Mesendoderm (in vitro differentiated cells): Measurements from ENCODE around the gene RBKS.

Experiments used
- DNase-seq: peaks from one replicate; pipeline ENCODE4 v3.0.0; 2013
- H2AK5ac ChIP-seq: 2 replicates; pipeline ENCODE4 v1.6.1; 2013; ENCODE audit warnings: low read length, inconsistent platforms
- H2BK120ac ChIP-seq: 2 replicates; pipeline ENCODE4 v1.6.1; 2013; ENCODE audit warnings: low read depth, mild to moderate bottlenecking, low read length, moderate library complexity, mixed read lengths
- H2BK15ac ChIP-seq: replicated peaks from 2 replicates; pipeline ENCODE4 v1.6.1; 2013; ENCODE audit warnings: low read depth, mild to moderate bottlenecking, moderate library complexity
- H2BK5ac ChIP-seq: 2 replicates; pipeline ENCODE4 v1.6.1; 2013; ENCODE audit warnings: low read length, inconsistent platforms
- H3K18ac ChIP-seq: 2 replicates; pipeline ENCODE4 v1.6.1; 2013; ENCODE audit warnings: mild to moderate bottlenecking, low read length, mixed read lengths
- H3K23ac ChIP-seq: one replicate; pipeline ENCODE4 v1.6.1; 2013; ENCODE audit warnings: low read length
- H3K27ac ChIP-seq: 2 replicates; pipeline ENCODE4 v1.5.1; 2013; ENCODE audit warnings: low read depth, mild to moderate bottlenecking, inconsistent platforms, low read length, moderate library complexity
- H3K27me3 ChIP-seq: 2 replicates; pipeline ENCODE4 v1.6.1; 2013; ENCODE audit warnings: low read length, control low read depth, mild to moderate bottlenecking, inconsistent platforms; ENCODE audit not compliant: insufficient read depth, poor library complexity
- H3K36me3 ChIP-seq: 2 replicates; pipeline ENCODE4 v1.6.1; 2013; ENCODE audit warnings: low read length, inconsistent platforms; ENCODE audit not compliant: control insufficient read depth, insufficient read depth
- H3K4ac ChIP-seq: one replicate; pipeline ENCODE4 v1.6.1; 2013; ENCODE audit warnings: low read depth, mild to moderate bottlenecking, low read length, moderate library complexity
- H3K4me1 ChIP-seq: 2 replicates; pipeline ENCODE4 v1.6.1; 2013; ENCODE audit warnings: low read depth, low read length, inconsistent platforms; ENCODE audit not compliant: control insufficient read depth
- H3K4me2 ChIP-seq: 2 replicates; pipeline ENCODE4 v1.6.1; 2013; ENCODE audit warnings: low read length
- H3K4me3 ChIP-seq: 2 replicates; pipeline ENCODE4 v1.5.1; 2013; ENCODE audit warnings: mild to moderate bottlenecking, low read length
- H3K56ac ChIP-seq: one replicate; pipeline ENCODE4 v1.6.1; 2013; ENCODE audit warnings: low read length
- H3K79me1 ChIP-seq: 2 replicates; pipeline ENCODE4 v1.6.1; 2013; ENCODE audit warnings: low read length, inconsistent platforms
- H3K79me2 ChIP-seq: 2 replicates; pipeline ENCODE4 v1.6.1; 2013; ENCODE audit warnings: mild to moderate bottlenecking, low read length; ENCODE audit not compliant: control insufficient read depth, insufficient read depth
- H3K9ac ChIP-seq: 2 replicates; pipeline ENCODE4 v1.6.1; 2013; ENCODE audit warnings: low read length, inconsistent platforms
- H4K5ac ChIP-seq: one replicate; pipeline ENCODE4 v1.6.1; 2013; ENCODE audit warnings: low read length
- H4K8ac ChIP-seq: one replicate; pipeline ENCODE4 v1.6.1; 2013; ENCODE audit warnings: low read depth, mild to moderate bottlenecking, control low read depth, low read length, moderate library complexity
- WGBS: extraction: QIAGEN DNeasy Blood & Tissue Kit; methylation state at CpG from one replicate; pipeline ENCODE4 v1.1.7; 2013; ENCODE audit warnings: low lambda C conversion rate, missing lambda C conversion rate; ENCODE audit not compliant: insufficient coverage; ENCODE audit errors: extremely low coverage; 5-methylcytosine and 5-hydroxymethylcytosine counted together

Gene RBKS

GRCh38 chr2:27795093-27795834 is 94.9 kb downstream of the RBKS start:
- no CpG with 5 or more reads among the region's 8 CpGs for WGBS
- H3K27ac ChIP-seq = no peak overlapping the region

GRCh38 chr2:27792759-27793158 is 97.4 kb downstream of the RBKS start:
- Histone ChIP-seq H3K9ac (no peak overlapping the region), H3K27me3 (no peaks in the 10 kb centered on the region)

More at GRCh38 chr2:27795093-27795834, 94.9 kb downstream of the RBKS start:
- Histone ChIP-seq H3K4me2 (no peak overlapping the region), H3K27me3 (no peaks in the 10 kb centered on the region), H3K79me1 (no peaks in the 10 kb centered on the region), H2BK120ac (no peak overlapping the region), H3K9ac (no peak overlapping the region), H2BK5ac (no peak overlapping the region), H4K5ac (no peak overlapping the region), H3K36me3 (no peaks in the 10 kb centered on the region), H3K56ac (no peak overlapping the region), H4K8ac (no peak overlapping the region), H3K4me3 (no peak overlapping the region), H3K4ac (no peak overlapping the region), H2BK15ac (no peak overlapping the region), H3K4me1 (peaks cover 4% of the 10 kb centered on the region), H3K18ac (no peak overlapping the region), H3K23ac (no peak overlapping the region), H2AK5ac (no peak overlapping the region), H3K79me2 (no peaks in the 10 kb centered on the region)
- DNase-seq = no peak

GRCh38 chr2:27790796-27791195 is 99.4 kb downstream of the RBKS start:
- WGBS = no CpG with 5 or more reads among the region's 1 CpG
- no peak overlapping the region for H2AK5ac ChIP-seq

More at GRCh38 chr2:27792759-27793158, 97.4 kb downstream of the RBKS start:
- no peaks in the 10 kb centered on the region for H3K79me1 ChIP-seq
- H3K4me3 ChIP-seq = no peak overlapping the region
- H2BK5ac ChIP-seq = no peak overlapping the region
- H3K79me2 ChIP-seq = no peaks in the 10 kb centered on the region
- no peak overlapping the region for H2BK15ac ChIP-seq
- H4K8ac ChIP-seq = no peak overlapping the region
- no peak overlapping the region for H2AK5ac ChIP-seq
- H3K4me2 ChIP-seq = no peak overlapping the region
- no peak overlapping the region for H3K56ac ChIP-seq
- H3K18ac ChIP-seq = no peak overlapping the region
- no peak overlapping the region for H3K27ac ChIP-seq
- H3K4ac ChIP-seq = no peak overlapping the region
- H3K23ac ChIP-seq = no peak overlapping the region
- H3K36me3 ChIP-seq = no peaks in the 10 kb centered on the region
- no peak for DNase-seq
- no peak overlapping the region for H2BK120ac ChIP-seq
- no peaks in the 10 kb centered on the region for H3K4me1 ChIP-seq
- no peak overlapping the region for H4K5ac ChIP-seq

GRCh38 chr2:27782701-27783100 is 107.5 kb downstream of the RBKS start:
- H3K4me3 ChIP-seq = no peak overlapping the region
- no peaks in the 10 kb centered on the region for H3K79me2 ChIP-seq
- H3K27me3 ChIP-seq = no peaks in the 10 kb centered on the region
- H3K4ac ChIP-seq = no peak overlapping the region
- no peaks in the 10 kb centered on the region for H3K4me1 ChIP-seq
- no peak overlapping the region for H4K5ac ChIP-seq
- DNase-seq = no peak
- H3K9ac ChIP-seq = no peak overlapping the region
- no peaks in the 10 kb centered on the region for H3K36me3 ChIP-seq
- no peak overlapping the region for H3K27ac ChIP-seq
- no peak overlapping the region for H3K18ac ChIP-seq
- no CpG with 5 or more reads among the region's 1 CpG for WGBS
- no peak overlapping the region for H3K23ac ChIP-seq
- no peak overlapping the region for H2BK5ac ChIP-seq
- H3K56ac ChIP-seq = no peak overlapping the region
- H4K8ac ChIP-seq = no peak overlapping the region
- no peak overlapping the region for H2AK5ac ChIP-seq
- no peak overlapping the region for H2BK15ac ChIP-seq
- H3K79me1 ChIP-seq = no peaks in the 10 kb centered on the region
- H3K4me2 ChIP-seq = no peak overlapping the region
- no peak overlapping the region for H2BK120ac ChIP-seq

More at GRCh38 chr2:27790796-27791195, 99.4 kb downstream of the RBKS start:
- H3K23ac ChIP-seq = no peak overlapping the region
- H3K9ac ChIP-seq = no peak overlapping the region
- H4K5ac ChIP-seq = no peak overlapping the region
- no peaks in the 10 kb centered on the region for H3K36me3 ChIP-seq
- H4K8ac ChIP-seq = no peak overlapping the region
- H2BK5ac ChIP-seq = no peak overlapping the region
- no peak overlapping the region for H3K4ac ChIP-seq
- H3K4me3 ChIP-seq = no peak overlapping the region
- H3K79me1 ChIP-seq = no peaks in the 10 kb centered on the region
- H3K4me1 ChIP-seq = no peaks in the 10 kb centered on the region
- H3K27me3 ChIP-seq = no peaks in the 10 kb centered on the region
- H3K27ac ChIP-seq = no peak overlapping the region
- no peak overlapping the region for H3K56ac ChIP-seq
- no peak overlapping the region for H2BK15ac ChIP-seq
- no peak overlapping the region for H3K4me2 ChIP-seq
- no peak for DNase-seq
- H3K79me2 ChIP-seq = no peaks in the 10 kb centered on the region
- no peak overlapping the region for H3K18ac ChIP-seq
- H2BK120ac ChIP-seq = no peak overlapping the region

- no peak overlapping the region for H3K9ac ChIP-seq
- H3K18ac ChIP-seq = no peak overlapping the region
- H3K27me3 ChIP-seq = no peaks in the 10 kb centered on the region
- H2AK5ac ChIP-seq = no peak overlapping the region
- H2BK15ac ChIP-seq = no peak overlapping the region
- no CpG with 5 or more reads among the region's 2 CpGs for WGBS
- no peak overlapping the region for H4K5ac ChIP-seq
- H3K79me2 ChIP-seq = peaks cover 6% of the 10 kb centered on the region
- H3K4ac ChIP-seq = no peak overlapping the region
- peaks cover 2% of the 10 kb centered on the region for H3K79me1 ChIP-seq
- H2BK5ac ChIP-seq = no peak overlapping the region
- no peak overlapping the region for H2BK120ac ChIP-seq
- H3K4me3 ChIP-seq = no peak overlapping the region
- no peak overlapping the region for H3K27ac ChIP-seq
- H3K36me3 ChIP-seq = no peaks in the 10 kb centered on the region
- no peaks in the 10 kb centered on the region for H3K4me1 ChIP-seq
- no peak for DNase-seq
- H3K56ac ChIP-seq = no peak overlapping the region
- no peak overlapping the region for H4K8ac ChIP-seq
- H3K4me2 ChIP-seq = no peak overlapping the region
- H3K23ac ChIP-seq = no peak overlapping the region
These were observed 108.7 kb downstream of the RBKS start for GRCh38 chr2:27781496-27781895.
